Putamen (tissue), 1 donor: ENCODE results near the gene GPX3.

Experiments used
- DNase-seq: peaks from one replicate; pipeline ENCODE4 v3.0.0-alpha.2; 2016; ENCODE audit warnings: low spot score

Gene GPX3

DNA sequence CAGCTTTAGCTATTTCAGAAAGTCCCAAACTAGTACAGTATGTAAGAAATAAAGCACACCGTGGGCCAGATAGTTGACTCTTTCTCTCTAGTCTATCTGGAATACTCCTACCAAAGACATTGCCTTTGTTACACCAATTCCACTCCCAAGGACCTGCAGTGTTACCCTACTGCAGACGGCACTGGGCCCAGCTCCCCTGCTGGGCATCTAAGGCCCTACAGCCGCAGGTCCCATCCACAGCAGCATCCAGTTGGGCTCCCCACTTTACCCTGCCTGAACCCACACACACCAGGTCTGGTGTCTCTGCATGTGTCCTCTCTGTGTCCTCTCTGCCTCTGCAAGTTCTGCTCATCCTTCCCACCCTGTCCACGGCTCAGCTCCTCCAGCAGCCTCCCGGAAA is 37.9 kb downstream of the GPX3 start:
- DNase-seq, result no peak

- DNase-seq, result no peak
Observed at GRCh38 chr5:151058891-151059489, 38.6 kb downstream of the GPX3 start.

- DNase-seq, result no peak
Observed at GRCh38 chr5:151060742-151061141, 40.4 kb downstream of the GPX3 start.

- DNase-seq, result no peak
Observed at GRCh38 chr5:151062405-151063141, 42.2 kb downstream of the GPX3 start.

- no peak for DNase-seq
Observed at GRCh38 chr5:151063142-151063989, 43.0 kb downstream of the GPX3 start.

- no peak for DNase-seq
Observed at GRCh38 chr5:151064916-151065499, 44.6 kb downstream of the GPX3 start.

DNA sequence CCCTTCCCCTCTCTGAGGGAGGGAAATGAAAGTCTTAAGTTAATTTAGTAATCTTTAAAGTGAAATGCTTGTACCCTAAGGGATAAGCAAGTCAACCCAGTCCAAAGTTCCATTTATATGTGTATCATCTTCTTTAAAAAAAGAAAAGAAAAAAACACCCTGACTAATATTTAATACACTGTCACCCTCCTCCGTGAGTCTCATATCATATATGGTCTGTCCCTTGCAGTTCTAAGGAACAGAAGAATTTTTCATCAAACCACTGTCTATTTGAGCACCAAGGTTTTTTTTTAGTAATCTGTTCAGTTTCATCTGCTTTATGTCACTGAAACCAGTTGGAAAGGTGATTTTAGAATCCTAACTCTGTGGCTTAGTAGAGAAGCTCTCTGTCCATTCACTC is 45.2 kb downstream of the GPX3 start:
- no peak for DNase-seq

- DNase-seq, result no peak
Observed at GRCh38 chr5:151066920-151067319, 46.5 kb downstream of the GPX3 start.

GRCh38 chr5:151067632-151068432 is 47.4 kb downstream of the GPX3 start:
- DNase-seq, result no peak

- DNase-seq, result no peak
Observed at GRCh38 chr5:151068433-151069197, 48.2 kb downstream of the GPX3 start.

- DNase-seq, result no peak
Observed at GRCh38 chr5:151070449-151070848, 50.1 kb downstream of the GPX3 start.

- no peak for DNase-seq
Observed at GRCh38 chr5:151071021-151071420, 50.6 kb downstream of the GPX3 start.

DNA sequence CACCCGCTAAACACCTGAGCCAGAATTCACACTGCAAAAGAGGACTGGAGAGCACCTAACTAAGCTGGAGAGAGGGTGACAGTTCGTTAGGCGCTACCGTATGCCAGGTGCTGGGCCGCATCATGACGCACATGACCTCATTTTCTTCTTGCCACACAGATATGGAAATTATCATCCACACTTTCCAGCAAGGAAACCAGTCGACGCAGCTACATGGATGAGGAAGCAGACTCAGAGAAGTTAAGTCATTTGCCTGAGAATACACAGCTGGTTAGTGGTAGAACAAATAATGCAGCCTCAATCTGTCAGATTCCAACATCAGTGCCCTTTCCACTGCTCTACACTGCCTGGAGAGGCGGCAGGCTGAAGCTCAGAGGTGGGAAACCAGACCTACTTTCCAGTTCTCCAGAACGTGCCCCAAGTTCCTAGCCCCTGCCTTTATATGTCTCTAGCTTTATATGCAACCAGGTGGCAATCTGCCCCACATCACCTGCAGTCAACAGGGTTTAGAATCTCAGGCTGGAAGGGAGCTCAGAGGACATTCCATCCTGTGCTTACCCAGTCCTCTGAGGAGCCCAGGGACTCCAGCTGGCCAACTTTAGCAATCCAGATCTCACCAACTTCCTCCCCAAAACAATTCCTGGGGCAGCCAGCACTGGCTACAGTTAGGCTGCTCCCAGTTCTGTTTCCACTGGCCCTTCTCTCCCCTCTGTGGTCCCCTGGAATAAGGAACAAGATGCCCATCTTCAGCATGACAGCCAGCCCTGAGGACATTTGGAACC is 51.6 kb downstream of the GPX3 start:
- no peak for DNase-seq

- DNase-seq, result no peak
Observed at GRCh38 chr5:151072630-151073025, 52.2 kb downstream of the GPX3 start.

DNA sequence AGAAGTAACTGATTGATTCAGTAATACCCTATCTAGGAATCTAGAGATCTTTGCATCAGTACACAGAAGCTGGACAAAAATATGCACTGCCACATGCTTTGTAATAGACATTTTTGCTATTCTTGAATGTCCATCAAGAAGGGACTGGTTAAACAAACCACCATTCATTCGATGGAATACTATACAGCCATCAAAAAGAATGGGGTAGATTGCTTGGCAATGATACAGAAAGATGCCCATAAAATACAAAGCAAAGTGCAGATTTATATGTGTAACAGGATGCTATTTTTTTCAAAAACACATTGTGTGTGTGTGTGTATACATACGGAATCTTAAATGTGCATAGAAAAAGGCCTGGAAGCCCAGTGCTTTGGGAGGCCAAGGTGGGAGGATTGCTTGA is 52.9 kb downstream of the GPX3 start:
- no peak for DNase-seq

DNA sequence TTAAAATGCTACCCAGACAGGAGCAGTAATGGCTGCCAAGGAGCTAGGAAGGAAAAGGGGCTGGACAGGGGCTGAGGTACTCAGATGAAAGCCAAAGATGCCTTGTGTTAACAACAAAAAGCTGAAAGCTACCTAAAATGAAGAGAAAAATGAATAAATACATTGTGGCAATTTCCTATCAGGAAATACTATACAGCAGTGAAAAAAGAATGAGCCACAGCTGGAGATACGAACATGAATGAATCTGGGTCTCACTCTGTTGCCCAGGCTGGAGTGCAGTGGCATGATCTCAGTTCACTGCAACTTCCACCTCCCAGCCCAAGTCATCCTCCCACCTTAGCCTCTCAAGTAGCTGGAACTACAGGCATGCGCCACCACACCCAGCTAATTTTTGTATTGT is 54.2 kb downstream of the GPX3 start:
- DNase-seq, result no peak

DNA sequence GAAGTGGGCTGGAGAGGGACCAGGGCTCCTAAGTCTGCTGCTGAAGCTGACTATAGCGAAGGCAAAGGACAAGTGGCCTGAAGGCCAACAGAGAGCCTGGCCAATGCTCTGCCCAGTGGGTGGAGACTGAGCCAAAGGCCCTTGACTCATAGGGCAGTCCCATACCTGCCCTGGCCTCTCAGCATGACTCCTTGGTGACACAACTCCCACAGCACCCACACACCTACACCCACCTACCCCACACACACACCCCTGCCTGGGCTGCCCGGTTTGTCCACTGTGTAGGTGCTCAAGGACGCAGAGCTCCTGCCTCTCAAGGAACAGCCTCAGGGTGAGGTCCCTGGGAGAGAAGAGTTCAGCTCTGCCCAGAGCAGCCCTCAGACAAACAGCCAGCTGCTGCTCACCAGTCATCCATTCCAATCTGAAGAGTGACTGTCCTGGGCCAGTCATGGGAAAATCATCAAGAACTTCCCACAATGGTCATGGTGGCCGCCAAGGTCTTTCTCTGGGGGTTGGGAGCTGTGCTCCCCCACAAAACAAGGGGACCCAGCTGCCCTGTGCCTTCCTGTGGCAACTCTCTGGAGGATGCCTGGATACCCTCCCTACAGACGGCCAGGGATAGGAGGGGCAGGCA is 55.4 kb downstream of the GPX3 start:
- no peak for DNase-seq

DNA sequence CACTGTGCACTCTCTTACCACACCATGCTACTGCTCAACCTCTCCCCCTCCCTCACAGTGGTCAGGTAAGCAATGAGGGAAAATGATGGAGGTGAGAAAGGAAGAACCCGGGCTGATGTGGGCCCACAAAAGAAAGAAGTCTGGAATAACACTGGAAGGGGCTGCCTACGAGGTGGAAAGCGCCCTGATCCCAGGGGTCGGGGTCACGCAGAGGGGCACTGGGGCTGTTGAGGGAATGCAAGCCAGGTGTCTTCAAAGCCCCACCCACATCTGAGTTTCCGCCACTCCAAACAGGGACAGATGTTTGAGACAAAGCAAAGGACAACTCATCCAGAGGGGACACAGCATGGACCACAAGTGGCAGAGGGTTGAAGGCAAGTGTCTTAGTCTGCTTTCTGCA is 56.2 kb downstream of the GPX3 start:
- no peak for DNase-seq

- DNase-seq, result no peak
Observed at GRCh38 chr5:151077419-151077818, 57.0 kb downstream of the GPX3 start.

GRCh38 chr5:151077967-151078366 is 57.6 kb downstream of the GPX3 start:
- DNase-seq, result no peak
